HEK293T (cell line): ENCODE data around the gene MXD1.

Experiments
- CTCF ChIA-PET: fragments of 350-600 bp; formaldehyde crosslinking; extraction: SDS; loops from one replicate; lab custom pipeline; 2021; ENCODE audit warnings: antibody characterized with exemption, inconsistent platforms; lab: Yijun Ruan, JAX
- POLR2A ChIA-PET: fragments of 350-600 bp; formaldehyde crosslinking; extraction: SDS; loops from one replicate; lab custom pipeline; 2020; ENCODE audit warnings: antibody characterized with exemption, inconsistent platforms; lab: Yijun Ruan, JAX
- DNase-seq: peaks from one replicate; pipeline ENCODE4 v3.0.0; 2012; ENCODE audit warnings: mixed read lengths; ENCODE audit errors: extremely low spot score
- ARNT ChIP-seq: fragments of 450-650 bp; IDR thresholded peaks from 2 replicates; pipeline ENCODE4 v1.6.1; 2017; ENCODE audit warnings: mild to moderate bottlenecking
- BHLHE40 ChIP-seq: fragments of 450-650 bp; IDR thresholded peaks from 2 replicates; pipeline ENCODE4 v1.6.1; 2016; ENCODE audit warnings: mild to moderate bottlenecking, moderate library complexity, borderline replicate concordance
- CTBP1 ChIP-seq: fragments of 450-650 bp; IDR thresholded peaks from 2 replicates; pipeline ENCODE4 v1.6.1; 2016; ENCODE audit warnings: borderline replicate concordance
- ELF4 ChIP-seq: fragments of 450-650 bp; IDR thresholded peaks from 2 replicates; pipeline ENCODE4 v1.6.1; 2017; ENCODE audit warnings: antibody characterized with exemption
- FOXA1 ChIP-seq: fragments of 450-650 bp; IDR thresholded peaks from 2 replicates; pipeline ENCODE4 v1.6.1; 2016; ENCODE audit warnings: mild to moderate bottlenecking
- FOXK2 ChIP-seq: fragments of 450-650 bp; IDR thresholded peaks from 2 replicates; pipeline ENCODE4 v1.6.1; 2016; ENCODE audit warnings: mild to moderate bottlenecking
- FOXM1 ChIP-seq: fragments of 450-650 bp; IDR thresholded peaks from 2 replicates; pipeline ENCODE4 v1.6.1; 2017; ENCODE audit warnings: mild to moderate bottlenecking, borderline replicate concordance
- HDGF ChIP-seq: fragments of 450-650 bp; IDR thresholded peaks from 2 replicates; pipeline ENCODE4 v1.6.1; 2017; ENCODE audit warnings: antibody characterized with exemption, borderline replicate concordance
- L3MBTL2 ChIP-seq: fragments of 450-650 bp; conservative IDR thresholded peaks from 2 replicates; pipeline ENCODE4 v1.6.1; 2016; ENCODE audit warnings: mild to moderate bottlenecking
- LEF1 ChIP-seq: fragments of 450-650 bp; IDR thresholded peaks from 2 replicates; pipeline ENCODE4 v1.6.1; 2017; ENCODE audit warnings: mild to moderate bottlenecking, borderline replicate concordance
- NFRKB ChIP-seq: fragments of 450-650 bp; IDR thresholded peaks from 2 replicates; pipeline ENCODE4 v1.6.1; 2016; ENCODE audit warnings: mild to moderate bottlenecking, moderate library complexity
- SP1 ChIP-seq: fragments of 450-650 bp; IDR thresholded peaks from 2 replicates; pipeline ENCODE4 v1.6.1; 2017
- SUZ12 ChIP-seq: fragments of 450-650 bp; IDR thresholded peaks from 2 replicates; pipeline ENCODE4 v1.6.1; 2016; ENCODE audit warnings: mild to moderate bottlenecking
- TARDBP ChIP-seq: fragments of 450-650 bp; IDR thresholded peaks from 2 replicates; pipeline ENCODE4 v1.6.1; 2016
- ZNF384 ChIP-seq: fragments of 450-650 bp; IDR thresholded peaks from 2 replicates; pipeline ENCODE4 v1.6.1; 2016
- TF ChIP-seq, protein P1 (sequence below): fragments of 450-650 bp; IDR thresholded peaks from 2 replicates; pipeline ENCODE4 v1.6.1; 2016

MXD1 gene

DNA sequence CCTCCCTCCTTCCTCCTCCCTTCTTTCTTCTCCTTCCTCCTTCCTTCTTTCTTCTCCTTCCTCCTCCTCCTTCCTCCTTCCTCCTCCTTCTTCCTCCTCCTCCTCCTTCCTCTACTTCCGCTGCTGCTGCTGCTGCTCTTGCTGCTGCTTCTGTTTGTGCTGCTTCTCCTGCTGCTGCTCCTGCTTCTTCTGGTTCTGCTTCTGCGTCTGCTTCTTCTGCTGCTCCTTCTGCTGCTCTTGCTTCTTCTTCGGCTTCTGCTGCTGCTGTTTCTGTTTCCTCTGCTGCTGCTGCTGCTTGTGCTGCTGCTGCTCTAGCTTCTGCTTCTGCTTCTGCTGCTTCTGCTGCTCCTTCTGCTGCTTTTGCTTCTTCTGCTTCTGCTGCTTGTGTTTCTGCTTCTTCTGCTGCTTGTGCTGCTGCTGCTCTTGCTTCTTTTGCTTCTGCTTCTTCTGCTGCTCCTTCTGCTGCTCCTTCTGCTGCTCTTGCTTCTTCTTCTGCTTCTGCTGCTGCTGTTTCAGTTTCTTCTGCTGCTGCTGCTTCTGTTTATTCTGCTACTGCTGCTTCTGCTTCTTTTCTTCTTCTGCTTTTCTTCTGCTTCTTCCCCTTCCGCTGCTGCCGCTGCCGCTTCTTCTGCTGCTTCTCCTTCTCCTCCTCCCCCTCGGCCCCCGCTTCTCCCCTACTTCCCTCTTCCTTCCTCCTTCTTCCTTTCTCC is 12.5 kb upstream of the MXD1 start:
- CTCF ChIA-PET: no interaction called here
- POLR2A ChIA-PET: interaction anchor here (1.4 kb wide), 2 partner anchors 12 to 391 kb away, joined by 3 to 4 read pairs; partner anchors contain the start of genes MXD1 and SNRPG
- no peak for DNase-seq
- TF ChIP-seq LEF1 (no peak), CTBP1 (no peak), HDGF (no peak), BHLHE40 (no peak), FOXK2 (no peak), NFRKB (no peak), ELF4 (no peak), SUZ12 (no peak), FOXM1 (no peak), ARNT (no peak)
- TF ChIP-seq, protein P1, sequence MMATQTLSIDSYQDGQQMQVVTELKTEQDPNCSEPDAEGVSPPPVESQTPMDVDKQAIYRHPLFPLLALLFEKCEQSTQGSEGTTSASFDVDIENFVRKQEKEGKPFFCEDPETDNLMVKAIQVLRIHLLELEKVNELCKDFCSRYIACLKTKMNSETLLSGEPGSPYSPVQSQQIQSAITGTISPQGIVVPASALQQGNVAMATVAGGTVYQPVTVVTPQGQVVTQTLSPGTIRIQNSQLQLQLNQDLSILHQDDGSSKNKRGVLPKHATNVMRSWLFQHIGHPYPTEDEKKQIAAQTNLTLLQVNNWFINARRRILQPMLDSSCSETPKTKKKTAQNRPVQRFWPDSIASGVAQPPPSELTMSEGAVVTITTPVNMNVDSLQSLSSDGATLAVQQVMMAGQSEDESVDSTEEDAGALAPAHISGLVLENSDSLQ: no peak

DNA sequence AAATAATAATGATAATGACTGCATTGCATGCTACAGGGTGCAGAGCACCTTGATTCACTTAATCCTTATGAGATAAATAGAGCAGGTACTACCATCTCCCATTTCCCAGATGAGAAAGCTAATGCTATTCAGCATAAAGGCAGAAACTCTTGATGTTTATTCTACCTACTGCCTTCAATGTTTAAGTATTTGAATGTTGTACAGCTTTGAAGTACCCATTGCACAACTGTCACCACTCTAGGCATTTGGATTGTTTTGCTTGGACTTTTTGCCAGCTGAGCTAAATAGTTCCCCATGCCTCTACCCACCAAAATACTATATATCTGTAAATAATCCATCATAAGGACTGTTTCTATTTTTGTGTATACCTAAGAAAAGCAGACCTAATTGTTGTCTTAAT is 7.7 kb upstream of the MXD1 start:
- no peak for TF ChIP-seq NFRKB
- TF ChIP-seq ZNF384: no peak
- TF ChIP-seq FOXM1: no peak
- TF ChIP-seq HDGF: no peak
- TF ChIP-seq SUZ12: no peak
- TF ChIP-seq L3MBTL2: no peak
- DNase-seq: no peak
- ChIA-PET CTCF (no interaction called here), POLR2A (interaction anchor here (1.5 kb wide), 1 partner anchor 386 kb away, joined by 5 read pairs; the partner anchor contains the start of gene SNRPG)

DNA sequence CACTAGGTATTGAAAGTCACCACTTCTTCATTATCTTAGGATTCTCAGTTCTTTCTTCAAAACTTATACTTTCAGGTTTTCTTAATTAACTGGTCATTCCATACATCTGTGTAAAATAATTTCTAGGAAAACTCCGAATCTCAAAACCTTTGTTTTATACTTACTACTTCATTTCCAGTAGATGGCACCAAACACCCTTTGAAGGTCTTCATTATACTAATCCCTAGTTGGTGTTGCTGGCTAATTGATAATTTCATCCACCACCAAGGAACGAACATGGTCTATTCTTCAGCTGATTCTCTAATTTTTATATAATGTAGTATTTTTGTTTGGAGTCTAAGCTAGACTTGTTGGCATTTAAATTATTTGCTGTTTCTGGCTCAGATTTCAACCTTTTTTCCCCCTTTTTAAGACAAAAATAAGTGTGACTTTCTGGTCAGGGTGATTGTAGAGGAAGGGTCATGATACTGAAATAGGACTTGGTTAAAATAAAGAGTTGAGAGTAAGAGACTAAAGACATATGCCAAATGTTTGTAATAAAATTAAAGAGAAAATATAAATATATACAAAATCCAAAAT is 2.8 kb upstream of the MXD1 start:
- POLR2A ChIA-PET: interaction anchor here (1.0 to 4.7 kb wide), 3 partner anchors 175 to 381 kb away, joined by 3 to 62 read pairs (median 18); partner anchors contain the start of genes PCBP1 and SNRPG
- TF ChIP-seq LEF1: no peak
- no peak for TF ChIP-seq TARDBP
- no peak for TF ChIP-seq FOXA1
- no peak for TF ChIP-seq L3MBTL2
- TF ChIP-seq NFRKB: no peak
- TF ChIP-seq CTBP1: no peak
- no peak for TF ChIP-seq FOXM1
- TF ChIP-seq BHLHE40: no peak
- no peak for TF ChIP-seq ARNT
- TF ChIP-seq FOXK2: no peak
- no peak for TF ChIP-seq SUZ12
- no peak for TF ChIP-seq ZNF384
- no peak for TF ChIP-seq ELF4
- TF ChIP-seq SP1: no peak
- TF ChIP-seq, protein P1: no peak
- no peak for TF ChIP-seq HDGF
- peak; percentile 14 for DNase-seq
- CTCF ChIA-PET: interaction anchor here (0.6 to 1.8 kb wide), 5 partner anchors 75 to 353 kb away, joined by 3 to 5 read pairs (median 4); no protein-coding TSS in a partner anchor

DNA sequence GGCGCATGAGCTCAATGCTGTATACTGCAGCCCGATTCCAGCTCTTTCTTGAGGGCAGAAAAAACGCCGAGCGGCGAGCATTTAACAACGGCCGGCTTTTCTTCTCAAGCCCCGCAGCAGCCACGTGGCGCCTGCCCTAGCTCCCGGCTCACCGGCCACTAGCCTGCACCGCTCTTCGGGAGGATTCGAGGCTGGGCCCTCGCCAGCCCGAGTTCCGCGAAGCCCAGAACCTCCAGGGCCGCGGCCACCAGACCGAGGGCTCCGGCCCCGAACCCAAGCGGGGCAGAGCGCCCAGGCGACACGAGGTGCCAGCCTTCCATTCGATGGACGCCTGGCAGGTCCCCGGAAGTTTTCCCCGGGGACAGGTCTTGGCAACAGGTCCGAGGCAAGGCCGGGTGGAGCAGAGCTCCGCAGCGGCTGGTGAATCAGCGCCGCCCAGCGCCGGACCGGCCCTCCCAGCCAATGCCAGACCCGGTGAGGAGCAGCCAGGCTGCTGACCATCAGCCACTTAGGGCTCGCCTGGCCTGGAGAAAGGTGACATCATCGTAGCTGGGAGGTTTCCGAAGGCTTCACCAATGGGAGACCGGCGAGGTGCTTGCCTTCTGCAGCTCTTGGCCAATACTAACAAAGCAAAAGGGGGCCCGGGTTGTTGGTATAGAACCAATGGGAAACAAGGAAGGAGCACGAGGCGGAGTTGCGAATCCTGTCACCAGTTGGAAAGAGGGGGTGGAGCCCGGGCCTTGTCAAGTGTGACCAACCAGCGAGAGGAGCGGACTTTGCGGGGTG is 552 bp upstream of the MXD1 start:
- peak; percentile 95 for DNase-seq
- POLR2A ChIA-PET: interaction anchor here (0.6 to 4.7 kb wide), 45 partner anchors 9 to 387 kb away, joined by 3 to 62 read pairs (median 4); partner anchors contain the start of genes C2orf42, FAM136A, GMCL1 and PCBP1
- TF ChIP-seq NFRKB (no peak), L3MBTL2 (peak; percentile 98), FOXM1 (no peak), ELF4 (peak; percentile 52), ZNF384 (no peak), SP1 (no peak), LEF1 (no peak), ARNT (no peak), SUZ12 (no peak), CTBP1 (no peak), TARDBP (no peak), FOXK2 (no peak), HDGF (peak; percentile 91), BHLHE40 (no peak), FOXA1 (no peak)
- TF ChIP-seq, protein P1: peak; percentile 67
- CTCF ChIA-PET: interaction anchor here (0.5 to 2.1 kb wide), 8 partner anchors 25 to 388 kb away, joined by 3 to 10 read pairs (median 3); partner anchors contain the start of gene FAM136A

DNA sequence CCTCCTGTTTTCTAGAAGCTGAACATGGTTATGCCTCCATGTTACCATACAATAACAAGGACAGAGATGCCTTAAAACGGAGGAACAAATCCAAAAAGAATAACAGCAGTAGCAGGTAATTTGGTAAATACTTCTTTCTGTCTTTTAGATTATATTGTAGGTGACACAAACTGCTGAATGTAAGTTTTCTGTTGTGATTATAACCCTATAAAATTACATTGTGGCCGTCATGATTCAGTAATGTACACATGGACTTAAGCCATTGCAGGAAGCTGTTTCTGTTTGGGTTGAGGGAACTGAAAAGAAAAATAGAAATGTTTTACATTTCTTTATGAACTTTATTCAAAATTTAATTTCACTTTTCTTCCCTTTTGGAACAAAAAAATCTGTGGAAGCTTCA is 1.2 kb downstream of the MXD1 start:
- no peak for TF ChIP-seq FOXM1
- no peak for TF ChIP-seq FOXK2
- TF ChIP-seq, protein P1: no peak
- no peak for TF ChIP-seq NFRKB
- TF ChIP-seq LEF1: no peak
- TF ChIP-seq SUZ12: no peak
- TF ChIP-seq ELF4: no peak
- TF ChIP-seq SP1: no peak
- no peak for TF ChIP-seq HDGF
- TF ChIP-seq ZNF384: no peak
- TF ChIP-seq BHLHE40: no peak
- TF ChIP-seq L3MBTL2: no peak
- TF ChIP-seq ARNT: no peak
- TF ChIP-seq TARDBP: no peak
- TF ChIP-seq FOXA1: no peak
- no peak for TF ChIP-seq CTBP1
- DNase-seq: no peak
- CTCF ChIA-PET: interaction anchor here (0.5 to 0.7 kb wide), 4 partner anchors 120 to 232 kb away, joined by 3 to 4 read pairs (median 3); no protein-coding TSS in a partner anchor
- POLR2A ChIA-PET: interaction anchor here (0.8 to 4.7 kb wide), 3 partner anchors 227 to 377 kb away, joined by 3 to 62 read pairs (median 3); partner anchors contain the start of genes PCYOX1 and SNRPG
